GM11168 (cell line): ENCODE measurements around the gene DSG2.
"Not testable (repeated sequence)": the region's sequence is repeated elsewhere in the genome, so short reads cannot be mapped to it uniquely, and the experiment has no call there.

Experiments
- in situ Hi-C: fragments of 300-500 bp; cut with MboI; formaldehyde crosslinking; loops from one replicate; pipeline ENCODE4 v1.12.0; 2022; ENCODE audit warnings: low sequenced_read_pairs; ENCODE audit not compliant: unreplicated experiment

DSG2 gene

DNA sequence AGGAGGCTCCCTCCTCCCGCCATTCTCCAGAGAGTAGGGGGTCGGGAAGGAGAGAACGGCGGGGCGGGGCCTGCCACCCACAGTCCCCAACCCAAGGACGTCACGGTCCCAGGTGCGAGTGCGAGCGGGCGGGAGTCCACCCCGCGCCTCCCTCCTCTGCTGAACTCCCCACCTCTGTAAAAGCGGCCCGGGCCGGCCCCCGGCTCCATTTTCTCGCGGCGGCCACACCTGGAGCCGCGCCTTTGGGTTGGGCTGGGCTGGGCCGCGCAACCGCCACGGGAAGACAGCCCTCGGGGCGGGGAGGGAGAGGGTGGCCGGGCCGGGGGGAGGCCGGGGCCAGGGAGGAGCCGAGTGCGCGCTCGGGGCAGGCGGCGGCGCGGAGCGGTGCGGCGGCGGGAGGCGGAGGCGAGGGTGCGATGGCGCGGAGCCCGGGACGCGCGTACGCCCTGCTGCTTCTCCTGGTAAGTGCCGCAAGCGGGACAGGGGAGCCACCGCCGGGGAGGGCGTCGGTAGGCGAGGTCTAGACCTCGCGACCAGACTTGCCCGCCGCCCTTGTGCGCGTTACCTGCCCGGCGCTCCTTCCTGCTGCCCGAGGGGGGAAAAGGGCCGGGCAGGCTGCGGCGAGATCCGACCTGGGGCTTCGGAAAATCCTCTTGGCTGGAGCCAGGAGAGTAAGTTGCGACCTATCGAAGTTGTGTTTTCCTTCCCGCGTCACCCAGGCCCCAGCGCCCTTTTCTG lies at the start of gene DSG2:
Gene DSG2 (plus strand): TSS at position 342 of the 738 bp plus-strand sequence. CDS start 75 bp downstream, at position 417.
- in situ Hi-C loops = no loop called here

DNA sequence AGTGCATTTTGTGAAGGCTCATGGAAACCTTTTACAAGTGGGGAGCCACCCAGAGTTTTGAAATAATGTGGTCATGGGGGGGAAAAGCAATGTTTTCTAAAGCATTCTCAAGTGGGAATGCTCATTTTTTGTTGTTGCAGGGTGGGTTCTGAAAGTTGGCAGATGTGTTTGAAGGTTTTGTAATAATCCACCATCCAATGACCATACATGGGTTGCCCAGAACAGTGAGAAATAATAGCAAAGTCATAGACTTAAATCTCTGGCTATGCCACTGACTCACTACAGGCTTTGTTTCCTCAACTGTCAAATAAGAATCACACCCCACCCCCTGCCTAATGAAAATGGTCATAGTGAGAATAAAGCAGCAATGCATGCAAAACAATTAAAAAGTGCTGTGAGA lies 47.6 kb upstream of the DSG2 start:
- in situ Hi-C loops = no loop called here

DNA sequence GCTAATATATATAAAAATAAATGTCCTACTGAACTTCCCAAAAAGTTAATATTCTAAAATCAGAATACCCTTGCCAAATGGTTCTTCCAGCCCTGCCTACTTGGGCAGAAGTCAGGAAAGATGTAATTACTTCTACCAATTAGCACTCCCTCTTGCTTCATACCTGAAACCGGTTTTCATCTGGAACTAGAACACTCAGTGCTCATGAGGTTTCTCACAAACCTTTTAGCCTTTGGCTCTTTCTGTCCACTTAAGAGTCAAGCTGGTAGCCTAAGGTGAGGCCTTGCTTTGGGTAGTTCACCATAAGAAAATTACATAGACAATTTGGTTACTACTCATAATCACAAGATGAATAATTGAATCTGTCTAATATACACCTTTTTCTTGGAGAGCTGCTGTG lies 46.4 kb upstream of the DSG2 start:
- in situ Hi-C loops = no loop called here

DNA sequence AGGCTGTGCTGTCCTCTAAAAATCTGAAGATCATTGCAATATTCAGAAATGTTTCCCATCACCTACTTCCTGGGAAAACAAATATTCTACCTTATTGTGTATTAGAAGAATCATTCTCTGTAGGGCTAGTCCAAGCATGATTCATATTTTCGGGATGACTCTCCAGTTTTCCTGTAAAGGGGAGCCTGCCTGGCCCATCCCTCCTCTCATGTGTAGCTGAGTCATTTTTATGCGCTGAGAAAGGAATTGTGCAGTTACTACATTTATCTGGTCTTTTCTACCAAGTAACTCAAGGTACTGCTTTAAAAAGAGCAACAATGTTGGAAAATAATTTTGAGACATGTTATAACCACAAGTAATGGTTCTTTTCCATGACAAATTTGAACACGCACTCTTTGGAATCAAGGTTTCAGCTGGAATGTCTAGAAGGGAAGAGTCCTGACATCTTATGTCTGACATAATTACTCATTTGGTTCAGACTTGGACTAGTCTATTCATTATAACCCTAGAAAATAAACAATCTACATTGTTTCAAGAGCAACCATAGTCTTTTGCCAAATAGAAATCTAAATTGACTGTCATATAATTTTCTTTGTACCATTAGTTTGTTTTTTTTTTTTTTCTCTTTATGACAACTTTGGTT lies 43.8 kb upstream of the DSG2 start:
- in situ Hi-C loops = no loop called here

DNA sequence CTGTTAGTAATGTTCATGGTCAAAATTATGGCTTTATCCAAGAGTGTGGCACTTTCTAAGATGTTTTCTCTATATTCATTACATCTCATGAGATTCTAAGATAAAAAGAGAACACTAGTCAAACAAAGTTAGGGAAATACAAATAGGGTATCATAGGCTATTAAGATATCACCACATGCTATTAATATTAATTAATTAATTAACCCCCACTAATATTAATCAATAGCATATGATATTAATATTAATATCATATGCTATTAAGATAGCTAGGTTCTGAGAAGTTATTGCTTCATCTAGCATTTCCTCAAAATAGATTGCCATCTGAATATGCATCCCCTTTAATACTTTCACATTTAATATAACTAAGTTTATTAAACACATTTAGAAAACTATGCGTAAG lies 28.3 kb upstream of the DSG2 start:
- in situ Hi-C loops = no loop called here

DNA sequence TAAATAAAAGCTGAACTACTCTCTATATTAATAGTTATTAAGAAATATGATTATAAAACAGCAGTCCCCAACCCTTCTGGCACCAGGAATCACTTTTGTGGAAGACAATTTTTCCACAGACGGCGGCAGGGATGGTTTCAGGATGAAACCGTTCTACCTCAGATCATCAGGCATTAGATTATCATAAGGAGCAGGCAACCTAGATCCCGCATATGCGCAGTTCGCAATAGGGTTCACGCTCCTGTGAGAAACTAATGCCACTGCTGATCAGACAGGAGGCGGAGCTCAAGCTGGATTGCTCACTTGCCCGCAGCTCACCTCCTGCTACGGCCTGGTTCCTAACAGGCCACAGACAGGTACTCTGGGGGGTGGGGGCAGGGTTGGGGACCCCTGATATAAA lies 19.3 kb upstream of the DSG2 start:
- in situ Hi-C loops = no loop called here

DNA sequence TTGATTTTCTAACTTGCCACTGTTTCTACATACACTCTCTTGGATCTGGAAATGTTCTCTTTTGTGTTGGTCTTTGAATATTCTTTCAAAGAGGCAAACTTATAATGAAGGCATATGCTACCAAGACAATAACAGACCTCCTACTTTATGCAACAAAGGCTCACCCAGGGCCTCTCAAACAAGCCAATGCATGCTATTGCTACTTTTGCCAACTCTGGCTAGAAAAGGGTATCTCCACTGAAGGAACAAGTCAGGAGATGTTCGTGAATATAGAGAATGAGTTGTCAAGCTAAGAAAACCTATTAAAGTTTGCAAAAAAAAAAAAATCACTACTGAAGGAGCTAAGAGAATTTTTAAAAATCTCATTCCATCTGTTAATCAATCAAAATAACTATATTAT lies 15.9 kb upstream of the DSG2 start:
- in situ Hi-C loops = no loop called here

DNA sequence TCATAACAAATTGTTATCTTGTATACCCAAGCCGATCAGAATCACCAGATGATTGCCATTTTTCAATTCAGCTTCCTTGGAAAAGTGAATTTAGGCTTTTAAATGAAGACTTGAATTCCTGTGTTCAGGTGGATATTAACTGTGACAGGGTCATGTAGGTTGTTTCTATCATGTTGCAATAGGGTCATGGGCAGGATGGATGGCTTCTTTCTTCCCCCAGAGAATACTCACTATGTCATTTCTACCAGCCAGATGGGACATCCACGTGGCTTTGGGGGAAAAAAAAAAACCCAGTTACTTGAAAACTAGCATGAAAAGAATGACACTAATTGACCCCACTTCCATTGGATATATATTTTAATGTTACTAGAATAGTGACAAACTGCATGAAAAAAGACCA lies 14.6 kb upstream of the DSG2 start:
- in situ Hi-C loops = no loop called here

DNA sequence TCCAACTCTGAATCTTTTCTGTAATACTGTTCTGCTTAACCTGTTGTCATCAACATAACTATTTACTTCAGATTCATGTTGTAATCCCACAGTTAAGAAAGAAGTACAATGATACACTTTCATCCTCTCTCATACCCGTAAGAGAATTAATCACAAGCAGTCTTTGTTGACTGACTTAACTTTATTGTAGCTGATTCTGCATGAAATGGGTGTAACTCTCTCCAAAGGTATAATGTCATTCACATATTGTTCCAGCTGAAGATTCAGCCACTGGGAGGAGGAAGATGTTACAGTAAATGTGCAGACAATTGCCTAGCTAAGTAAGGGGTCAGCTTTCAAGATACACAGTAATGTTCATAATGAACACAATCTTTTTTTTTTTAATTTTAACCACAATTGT lies 13.5 kb upstream of the DSG2 start:
- in situ Hi-C loops = no loop called here

DNA sequence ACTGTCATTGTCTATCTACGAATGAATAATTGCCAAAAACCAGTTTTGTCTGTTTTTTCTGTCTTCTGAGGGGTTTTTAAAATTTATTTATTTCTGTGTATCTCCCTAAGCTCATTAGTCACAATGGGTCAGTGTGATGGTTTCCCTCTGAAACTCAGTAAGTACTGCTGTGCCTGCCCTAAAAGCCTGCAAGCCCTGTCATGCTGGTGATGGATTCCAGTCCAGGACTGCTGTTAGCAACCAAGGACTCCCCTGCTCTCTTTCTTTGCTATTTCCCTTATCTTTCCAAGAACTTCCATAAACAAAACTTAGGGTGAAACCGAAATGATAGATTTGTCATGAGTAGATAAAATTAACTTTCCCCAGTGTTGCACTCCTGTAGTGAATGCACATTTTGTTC lies 11.8 kb upstream of the DSG2 start:
- in situ Hi-C loops = no loop called here

DNA sequence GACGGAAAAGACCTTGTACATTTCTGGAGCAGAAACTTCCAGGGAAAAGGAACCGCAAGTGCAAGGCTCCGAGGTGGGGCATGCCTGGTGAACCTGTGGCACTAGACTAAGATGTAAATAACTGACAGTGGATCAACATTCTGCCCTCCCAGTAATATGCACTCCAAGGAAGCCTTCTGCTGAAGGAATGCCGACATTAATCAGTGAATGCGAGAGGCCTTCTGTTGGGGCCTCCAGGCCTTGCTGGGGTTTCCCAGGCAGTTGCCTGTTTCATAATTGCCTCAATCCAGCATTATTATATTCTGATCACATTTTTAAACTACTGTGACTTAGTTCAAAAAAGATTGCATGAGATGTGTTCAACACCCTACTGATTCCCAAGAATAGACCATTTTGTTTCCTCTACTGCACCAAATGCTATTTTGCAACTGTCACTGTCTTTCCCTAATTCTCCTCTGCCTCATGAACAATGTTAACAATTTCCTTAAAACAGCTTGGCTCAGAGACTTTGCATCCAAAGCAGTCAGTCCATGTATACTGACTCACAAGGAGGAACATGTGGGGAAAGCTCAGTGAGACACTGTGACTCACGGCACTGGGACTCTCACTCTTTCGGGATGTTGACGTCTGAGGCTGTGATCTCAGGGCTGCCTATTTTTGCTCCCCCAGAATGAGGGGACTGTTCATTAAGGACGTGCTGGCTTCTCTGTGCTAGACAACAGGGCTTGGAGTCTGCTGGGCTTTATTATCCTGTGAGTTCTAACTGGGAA lies 10.5 kb upstream of the DSG2 start:
- in situ Hi-C loops = no loop called here

DNA sequence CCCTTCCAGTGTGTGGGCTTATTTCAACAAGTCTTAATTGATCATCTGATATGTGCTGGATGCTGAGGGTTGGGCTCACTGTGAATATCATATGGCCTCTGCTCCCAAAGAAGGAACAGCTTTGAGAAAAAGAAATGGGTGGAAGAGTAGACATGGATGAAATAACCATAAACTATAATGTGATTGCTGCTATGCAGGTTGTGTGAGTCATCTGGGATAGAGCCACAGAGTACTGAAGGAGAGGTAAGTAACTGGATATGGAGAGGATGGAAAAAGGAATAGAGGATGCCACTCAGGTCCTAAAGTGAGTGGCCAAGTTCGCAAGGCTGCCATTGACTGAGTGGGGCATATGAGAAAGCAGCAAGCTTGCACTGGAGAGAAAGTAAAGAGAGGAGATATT lies 8.7 kb upstream of the DSG2 start:
- in situ Hi-C loops = no loop called here

DNA sequence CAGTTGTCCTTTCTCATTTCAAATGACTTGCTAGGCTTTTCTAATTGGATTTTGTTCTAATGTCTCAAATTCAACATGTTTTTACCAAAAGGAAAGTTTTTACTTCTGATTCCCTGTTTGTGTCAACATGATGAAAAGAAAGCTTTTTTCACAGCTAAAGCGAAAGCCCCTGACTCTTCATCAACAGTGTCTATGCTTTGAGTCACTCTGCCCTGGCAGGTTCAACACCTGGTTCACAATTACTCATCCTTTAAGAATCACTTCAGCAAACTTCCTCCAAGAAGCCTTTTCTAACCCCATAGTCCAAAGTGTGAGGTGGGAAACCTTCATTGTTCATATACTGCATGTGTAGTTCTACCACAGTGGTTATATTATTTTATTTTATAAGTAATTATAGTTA lies 7.6 kb upstream of the DSG2 start:
- in situ Hi-C loops = no loop called here

DNA sequence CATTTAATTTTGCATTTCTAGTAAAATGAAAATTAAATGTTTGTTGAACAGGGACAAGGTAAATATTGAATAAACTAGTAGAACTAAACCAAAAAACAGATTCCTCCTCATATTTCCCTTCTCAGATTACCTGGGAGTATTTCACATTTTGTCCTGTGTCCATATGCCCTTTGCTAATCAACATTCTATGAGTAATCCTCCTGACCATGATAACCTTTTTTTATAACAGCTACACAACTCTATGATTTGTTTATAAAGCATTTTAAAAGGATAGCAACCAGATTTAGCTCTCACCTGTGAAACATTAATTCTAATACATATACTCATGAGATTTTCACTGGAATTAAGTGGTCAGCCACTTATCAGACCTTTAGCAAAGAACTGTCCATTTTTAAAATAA lies 7.1 kb upstream of the DSG2 start:
- in situ Hi-C loops = no loop called here

DNA sequence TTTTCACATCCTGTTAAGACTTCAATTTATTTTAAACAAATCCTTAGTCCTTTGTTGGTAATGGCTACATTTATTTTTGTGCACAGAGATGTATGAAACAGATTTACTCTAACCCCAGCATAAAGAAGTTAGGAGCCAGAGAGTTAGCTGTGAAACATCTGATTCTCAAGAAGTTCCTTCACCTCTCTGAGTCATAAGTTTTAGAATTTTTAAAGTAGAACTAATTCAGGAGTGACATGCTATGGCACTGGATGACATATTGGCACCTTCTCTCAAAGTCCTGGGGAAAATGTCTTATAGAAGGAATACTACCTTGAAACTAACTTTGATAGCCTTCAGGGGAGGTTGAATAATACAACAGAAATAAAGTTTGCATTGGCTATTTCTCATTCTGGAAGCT lies 6.4 kb upstream of the DSG2 start:
- in situ Hi-C loops = no loop called here

DNA sequence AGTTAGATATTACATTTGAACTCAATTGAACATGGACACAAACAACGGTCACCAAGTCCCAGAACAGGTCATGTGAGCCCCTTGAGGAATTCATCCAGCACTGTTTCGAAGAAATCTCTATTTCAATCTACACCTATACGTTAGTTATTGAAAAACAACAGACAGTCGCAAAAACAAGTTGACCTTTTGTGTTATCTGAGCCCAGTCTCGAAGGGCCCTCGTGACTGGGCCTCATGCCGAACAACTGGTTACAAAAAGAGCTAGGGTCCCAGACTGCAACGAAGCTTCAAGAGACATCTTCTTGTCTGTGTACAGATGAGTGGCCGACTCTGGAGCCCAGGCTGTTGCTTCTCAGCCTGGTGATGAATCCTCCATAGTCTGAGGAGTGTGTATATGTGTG lies 5.3 kb upstream of the DSG2 start:
- in situ Hi-C loops = no loop called here

DNA sequence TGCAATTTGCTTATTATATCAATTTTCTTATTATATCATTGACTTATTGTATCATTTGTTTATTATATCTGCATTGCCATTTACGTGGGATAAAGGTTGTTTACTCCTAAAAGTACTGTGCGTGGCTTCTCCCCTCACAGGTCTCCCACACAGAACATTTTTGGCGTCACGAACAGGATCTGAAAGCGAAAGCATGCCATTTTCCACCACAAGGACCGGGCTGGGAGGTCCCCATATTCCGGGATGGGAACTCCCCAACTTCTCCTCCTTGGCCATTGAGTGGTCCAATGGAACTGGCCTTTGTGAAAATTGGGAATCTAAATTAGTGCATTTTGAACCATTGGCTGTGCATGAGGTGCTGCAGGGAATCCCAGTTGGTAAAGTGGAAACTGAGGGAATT lies 4.8 kb upstream of the DSG2 start:
- in situ Hi-C loops = no loop called here

DNA sequence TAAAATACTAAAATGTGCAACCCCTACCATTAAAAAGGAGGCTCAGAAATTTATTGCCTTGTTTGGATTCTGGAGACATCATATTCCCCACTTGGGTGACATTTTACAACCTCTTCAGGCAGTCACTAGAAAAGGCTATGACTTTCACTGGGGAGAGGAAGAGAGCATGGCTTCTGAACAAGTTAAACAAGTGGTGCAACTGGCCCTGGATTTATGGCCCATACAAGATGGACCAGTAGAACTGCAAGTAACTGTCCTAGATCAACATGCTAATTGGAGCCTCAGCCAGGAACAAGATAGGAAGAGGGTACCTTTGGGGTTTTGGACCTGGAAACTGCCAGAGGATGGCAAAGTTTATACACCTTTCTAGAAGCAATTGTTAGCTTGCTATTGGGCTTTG lies 4.0 kb upstream of the DSG2 start:
- in situ Hi-C loops = no loop called here

DNA sequence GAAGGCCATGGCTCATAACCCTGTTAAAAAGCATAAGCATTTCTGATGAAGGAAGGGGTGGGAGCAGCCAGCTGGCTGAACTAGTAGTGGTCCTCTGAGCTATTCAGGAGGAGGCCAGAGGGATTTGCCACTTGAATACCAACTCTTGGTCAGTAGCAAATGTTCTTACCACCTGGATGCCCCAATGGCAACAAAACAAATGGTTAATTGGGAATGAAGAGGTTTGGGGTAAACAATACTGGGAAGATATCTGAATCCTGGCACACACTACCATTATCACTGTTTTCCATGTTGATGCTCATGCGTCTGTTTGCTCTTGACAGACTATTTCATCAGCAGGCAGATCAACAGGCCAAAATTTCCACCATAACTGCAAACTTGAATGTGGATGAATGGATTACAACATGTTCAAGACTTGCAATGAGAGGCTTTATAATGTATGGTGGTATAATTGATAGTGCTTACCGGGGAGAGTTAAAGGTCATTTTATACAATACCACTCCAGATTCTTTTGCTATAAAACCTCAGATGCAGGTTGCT lies 3.2 kb upstream of the DSG2 start:
- in situ Hi-C loops = not testable (repeated sequence)

DNA sequence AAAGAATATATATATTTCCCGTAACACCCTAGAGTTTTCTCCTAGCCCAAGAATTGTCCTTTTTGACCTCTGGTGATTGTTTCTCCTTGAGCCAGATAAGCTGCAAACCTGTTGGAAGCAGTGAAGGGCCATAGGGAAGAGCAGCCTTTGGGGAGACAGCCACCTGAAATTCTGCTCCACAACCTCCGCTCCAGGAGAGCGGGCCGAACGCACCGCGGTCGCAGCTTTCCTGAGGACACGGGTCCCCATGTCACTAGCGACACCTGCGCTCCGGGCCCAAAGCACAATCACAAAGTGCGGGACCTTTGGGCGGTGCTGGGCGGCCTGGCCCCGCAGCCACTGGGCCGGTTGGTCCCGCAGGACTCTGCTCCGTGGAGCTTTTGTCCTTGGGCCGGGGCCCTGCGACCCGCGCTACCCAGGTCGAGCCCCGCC lies 557 bp upstream of the DSG2 start:
- in situ Hi-C loops = no loop called here
